Measurements from ENCODE around the gene LAX1. TPM values are rescaled to one million over a fixed set of nuclear protein-coding genes. Genes with fewer than 3 reads are reported as not detected.
"Not testable (repeated sequence)": the region's sequence is repeated elsewhere in the genome, so short reads cannot be mapped to it uniquely, and the experiment has no call there.

Gene LAX1
- total RNA-seq, 4 donors from 2014 or later: 0.66 to 1.7 (median 1.7) TPM; not detected in 1

DNA sequence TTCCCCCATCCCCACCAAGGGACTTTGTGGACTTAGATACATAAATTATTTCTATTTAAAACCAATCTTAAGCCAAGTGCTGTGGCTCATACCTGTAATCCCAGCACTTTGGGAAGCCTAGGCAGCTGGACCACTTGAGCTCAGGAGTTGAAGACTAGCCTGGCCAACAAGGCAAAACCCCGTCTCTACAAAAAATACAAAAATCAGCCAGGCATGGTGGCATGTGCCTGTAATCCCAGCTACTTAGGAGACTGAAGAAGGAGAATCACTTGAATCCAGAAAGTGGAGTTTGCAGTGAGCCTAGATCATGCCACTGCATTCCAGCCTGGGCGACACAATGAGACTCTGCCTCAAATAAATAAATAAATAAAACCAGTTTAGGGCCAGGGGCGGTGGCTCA, 4.5 kb upstream of the LAX1 start:
- WGBS, 2 donors: 91 to 93% methylated on average over 3 of the region's 3 CpGs

DNA sequence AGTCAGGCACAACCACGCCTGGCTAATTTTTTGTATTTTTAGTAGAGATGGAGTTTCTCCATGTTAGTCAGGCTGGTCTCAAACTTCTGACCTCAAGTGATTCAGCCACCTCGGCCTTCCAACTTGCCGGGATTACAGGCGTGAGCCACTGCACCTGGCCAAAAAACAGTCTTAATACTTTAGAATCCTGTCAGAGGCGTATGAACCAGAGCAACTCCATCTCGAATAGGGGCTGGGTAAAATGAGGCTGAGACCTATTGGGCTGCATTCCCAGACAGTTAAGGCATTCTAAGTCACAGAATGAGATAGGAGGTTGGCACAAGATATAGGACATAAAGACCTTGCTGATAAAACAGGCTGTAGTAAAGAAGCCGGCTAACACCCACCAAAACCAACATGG, 3.0 kb upstream of the LAX1 start:
- intact Hi-C loops (cut with DNase I); H3K4me1 ChIP-seq; DNase-seq; H3K9me3 ChIP-seq; H3K27me3 ChIP-seq; H3K36me3 ChIP-seq; H3K27ac ChIP-seq; H3K4me3 ChIP-seq: not testable (repeated sequence)
- WGBS, 2 donors: 59 to 94% methylated on average over 4 to 6 of the region's 7 CpGs

More for the DNA sequence above, 4.5 kb upstream of the LAX1 start:
- Histone ChIP-seq H3K27me3 (no peaks in the 10 kb centered on the region), H3K4me1 (peaks cover 4 to 18% (median 7%) of the 10 kb centered on the region in 3 donors), H3K4me3 (no peak overlapping the region), H3K27ac (no peak overlapping the region), H3K9me3 (no peaks in the 10 kb centered on the region), H3K36me3 (no peaks in the 10 kb centered on the region)
- DNase-seq: no peak
- intact Hi-C loops (cut with DNase I): no loop called here
- no peak for TF ChIP-seq POLR2A (IDR thresholded peaks at IDR 0.05)
- TF ChIP-seq, protein P1, sequence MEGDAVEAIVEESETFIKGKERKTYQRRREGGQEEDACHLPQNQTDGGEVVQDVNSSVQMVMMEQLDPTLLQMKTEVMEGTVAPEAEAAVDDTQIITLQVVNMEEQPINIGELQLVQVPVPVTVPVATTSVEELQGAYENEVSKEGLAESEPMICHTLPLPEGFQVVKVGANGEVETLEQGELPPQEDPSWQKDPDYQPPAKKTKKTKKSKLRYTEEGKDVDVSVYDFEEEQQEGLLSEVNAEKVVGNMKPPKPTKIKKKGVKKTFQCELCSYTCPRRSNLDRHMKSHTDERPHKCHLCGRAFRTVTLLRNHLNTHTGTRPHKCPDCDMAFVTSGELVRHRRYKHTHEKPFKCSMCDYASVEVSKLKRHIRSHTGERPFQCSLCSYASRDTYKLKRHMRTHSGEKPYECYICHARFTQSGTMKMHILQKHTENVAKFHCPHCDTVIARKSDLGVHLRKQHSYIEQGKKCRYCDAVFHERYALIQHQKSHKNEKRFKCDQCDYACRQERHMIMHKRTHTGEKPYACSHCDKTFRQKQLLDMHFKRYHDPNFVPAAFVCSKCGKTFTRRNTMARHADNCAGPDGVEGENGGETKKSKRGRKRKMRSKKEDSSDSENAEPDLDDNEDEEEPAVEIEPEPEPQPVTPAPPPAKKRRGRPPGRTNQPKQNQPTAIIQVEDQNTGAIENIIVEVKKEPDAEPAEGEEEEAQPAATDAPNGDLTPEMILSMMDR (IDR thresholded peaks at IDR 0.05): no peak

DNA sequence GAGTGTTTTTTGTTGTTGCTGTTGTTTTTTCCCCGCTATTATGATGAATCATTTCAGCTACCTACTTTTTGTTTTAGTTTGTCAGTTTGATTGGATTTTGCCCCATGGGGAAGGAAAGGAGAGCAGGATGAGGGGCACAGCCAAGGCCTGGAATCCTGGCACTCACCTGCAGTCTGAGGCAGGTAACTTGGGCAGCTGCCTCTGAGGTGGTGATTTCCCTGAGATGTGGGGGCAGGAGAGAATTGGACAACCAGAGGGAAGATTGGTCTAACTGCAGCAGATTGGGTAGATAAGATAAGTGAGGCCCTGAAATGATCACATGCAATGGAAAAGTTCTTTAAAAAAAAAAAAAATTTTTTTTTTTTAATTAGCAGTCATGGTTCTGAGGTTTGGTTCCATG, 1.5 kb upstream of the LAX1 start:
- Histone ChIP-seq H3K9me3 (no peaks in the 10 kb centered on the region), H3K27me3 (no peaks in the 10 kb centered on the region), H3K4me1 (peaks cover 0 to 21% (median 7%) of the 10 kb centered on the region in 3 donors), H3K36me3 (no peaks in the 10 kb centered on the region), H3K4me3 (no peak overlapping the region), H3K27ac (peak overlapping the region in 2 of 4 donors; percentile 5 to 68)
- 61 to 85% methylated on average over 1 of the region's 1 CpG for WGBS, 2 donors
- no peak for TF ChIP-seq POLR2A (IDR thresholded peaks at IDR 0.05)
- intact Hi-C loops (cut with DNase I): no loop called here
- no peak for DNase-seq

DNA sequence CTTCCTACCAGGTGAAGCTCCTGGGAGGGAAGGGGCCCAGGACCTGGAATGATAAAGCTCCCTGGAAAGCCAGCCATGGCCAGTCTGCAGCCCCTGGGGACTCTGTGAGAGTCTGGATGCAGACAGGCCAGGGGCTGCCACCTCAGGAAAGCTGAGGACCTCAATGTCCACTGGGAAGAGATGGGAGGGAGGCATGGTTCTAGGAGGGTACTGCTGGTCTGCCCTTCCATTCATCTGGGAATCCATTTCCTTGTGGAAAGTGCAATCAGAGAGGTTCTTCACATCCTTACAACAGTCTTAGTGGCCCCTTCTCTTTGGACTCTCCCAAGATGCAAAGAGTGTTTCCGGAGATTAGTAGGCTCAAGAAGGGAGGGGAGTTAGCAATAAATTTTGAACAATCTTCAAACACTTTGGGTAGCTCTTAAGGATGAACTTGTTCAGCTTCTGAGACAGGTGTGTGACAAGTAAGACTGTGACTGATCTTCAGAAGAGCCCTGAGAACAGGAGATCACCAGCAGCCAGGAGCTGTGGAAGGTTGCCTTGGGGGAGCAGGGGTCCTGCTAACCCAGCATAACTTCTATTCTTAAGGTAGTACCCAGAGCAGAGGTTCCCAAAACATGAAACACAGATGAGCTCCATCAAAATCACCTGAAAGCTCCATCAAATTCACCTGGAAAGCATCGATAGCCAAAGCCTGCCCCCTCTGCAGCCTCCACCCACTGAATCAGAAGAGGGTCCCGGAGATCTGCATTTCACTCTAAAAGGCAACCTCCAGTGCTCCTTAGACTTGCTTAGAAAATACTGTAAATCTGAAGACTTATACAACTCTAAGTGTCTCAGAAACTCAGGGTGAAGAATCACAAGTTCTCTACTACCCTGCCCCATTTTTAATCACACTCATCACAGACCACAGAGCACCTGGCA, 616 bp upstream of the LAX1 start:
- Histone ChIP-seq H3K9me3 (no peaks in the 10 kb centered on the region), H3K27me3 (no peaks in the 10 kb centered on the region), H3K4me3 (no peak overlapping the region), H3K36me3 (no peaks in the 10 kb centered on the region), H3K27ac (peak overlapping the region in 3 of 4 donors; percentile 5 to 71 (median 68)), H3K4me1 (peaks cover 3 to 30% (median 16%) of the 10 kb centered on the region in 3 donors)
- WGBS, 2 donors: 53 to 61% methylated on average over 3 of the region's 3 CpGs
- DNase-seq: no peak
- intact Hi-C loops (cut with DNase I): no loop called here
- no peak for TF ChIP-seq POLR2A (IDR thresholded peaks at IDR 0.05)
- TF ChIP-seq, protein P1 (IDR thresholded peaks at IDR 0.05): no peak

DNA sequence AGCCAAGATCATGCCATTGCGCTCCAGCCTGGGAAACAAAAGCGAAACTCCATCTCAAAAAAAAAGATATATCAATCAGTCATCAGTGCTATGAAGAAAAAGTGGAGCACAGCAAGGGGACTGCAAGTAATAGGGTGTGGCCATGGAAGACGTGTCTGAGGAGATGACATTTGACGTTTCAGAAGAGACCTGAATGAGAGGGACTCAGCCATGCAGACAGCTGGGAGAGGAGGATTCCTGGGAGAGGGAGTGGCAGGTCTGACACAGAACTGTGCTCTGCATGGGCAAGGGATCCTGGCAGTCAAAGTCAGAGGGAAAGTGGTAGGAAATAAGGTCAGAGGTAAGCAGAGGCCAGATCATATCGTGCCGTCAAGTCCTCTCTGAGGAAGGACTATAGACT, 3.3 kb downstream of the LAX1 start:
- intact Hi-C loops (cut with DNase I): no loop called here
- H3K9me3 ChIP-seq: no peaks in the 10 kb centered on the region
- TF ChIP-seq POLR2A (IDR thresholded peaks at IDR 0.05): no peak
- TF ChIP-seq, protein P1 (IDR thresholded peaks at IDR 0.05): no peak
- H3K4me3 ChIP-seq: no peak overlapping the region
- no peak for DNase-seq
- H3K4me1 ChIP-seq: peaks cover 8 to 52% (median 30%) of the 10 kb centered on the region in 3 donors
- WGBS, 2 donors: 47 to 64% methylated on average over 6 of the region's 6 CpGs
- no peaks in the 10 kb centered on the region for H3K27me3 ChIP-seq
- no peaks in the 10 kb centered on the region for H3K36me3 ChIP-seq
- H3K27ac ChIP-seq: peak overlapping the region; percentile 50 to 80 (median 69)

Measured in esophagus squamous epithelium (tissue), 5 donors.